Measurements from ENCODE around the gene BICD1.
A peak's percentile ranks its signal among the peaks of the same experiment; 100 is the strongest.

BICD1 gene

GRCh38 chr12:32397696-32398095, 291.0 kb downstream of the BICD1 start:
- Histone ChIP-seq H3K4me1 (ENCODE audit: insufficient read depth, low read length) (peaks cover 14% of the 10 kb centered on the region), H2AFZ (ENCODE audit: low read depth, low read length) (no peak overlapping the region), H3K27me3 (ENCODE audit: insufficient read depth, low read length, poor library complexity) (peaks cover 21% of the 10 kb centered on the region), H3K36me3 (ENCODE audit: insufficient read depth, low read length) (no peaks in the 10 kb centered on the region), H3K4me2 (ENCODE audit: insufficient read depth, low read length) (no peak overlapping the region), H3K79me2 (ENCODE audit: insufficient read depth, low read length) (no peaks in the 10 kb centered on the region), H3K4me3 (ENCODE audit: low read depth in 1 of 2, low read length in 2 of 2) (no peak overlapping the region), H3K9ac (ENCODE audit: low read depth, low read length) (no peak overlapping the region), H4K20me1 (ENCODE audit: insufficient read depth, low read length) (no peaks in the 10 kb centered on the region), H3K9me3 (ENCODE audit: insufficient read depth, low read length, severe bottlenecking) (no peaks in the 10 kb centered on the region), H3K27ac (ENCODE audit: low read length) (no peak overlapping the region)
- DNase-seq (no peak), ATAC-seq (ENCODE audit: insufficient read depth, low read depth) (no peak)
- TF ChIP-seq EZH2 (IDR thresholded peaks at IDR 0.05; ENCODE audit: borderline replicate concordance, low read depth, low read length, severe bottlenecking): no peak
- TF ChIP-seq CTCF (IDR thresholded peaks at IDR 0.05; ENCODE audit: borderline replicate concordance, extremely low read depth, low read length, poor library complexity, severe bottlenecking): no peak

GRCh38 chr12:32398181-32398580, 291.5 kb downstream of the BICD1 start:
- Histone ChIP-seq H3K4me2 (ENCODE audit: insufficient read depth, low read length) (no peak overlapping the region), H3K27ac (ENCODE audit: low read length) (no peak overlapping the region), H2AFZ (ENCODE audit: low read depth, low read length) (no peak overlapping the region), H4K20me1 (ENCODE audit: insufficient read depth, low read length) (no peaks in the 10 kb centered on the region), H3K9ac (ENCODE audit: low read depth, low read length) (no peak overlapping the region), H3K27me3 (ENCODE audit: insufficient read depth, low read length, poor library complexity) (peaks cover 21% of the 10 kb centered on the region), H3K4me1 (ENCODE audit: insufficient read depth, low read length) (peaks cover 14% of the 10 kb centered on the region), H3K79me2 (ENCODE audit: insufficient read depth, low read length) (no peaks in the 10 kb centered on the region), H3K36me3 (ENCODE audit: insufficient read depth, low read length) (no peaks in the 10 kb centered on the region), H3K9me3 (ENCODE audit: insufficient read depth, low read length, severe bottlenecking) (no peaks in the 10 kb centered on the region), H3K4me3 (ENCODE audit: low read depth in 1 of 2, low read length in 2 of 2) (no peak overlapping the region)
- TF ChIP-seq EZH2 (IDR thresholded peaks at IDR 0.05; ENCODE audit: borderline replicate concordance, low read depth, low read length, severe bottlenecking) (no peak), CTCF (IDR thresholded peaks at IDR 0.05; ENCODE audit: borderline replicate concordance, extremely low read depth, low read length, poor library complexity, severe bottlenecking) (no peak)
- DNase-seq (no peak), ATAC-seq (ENCODE audit: insufficient read depth, low read depth) (no peak)

GRCh38 chr12:32398816-32399369, 292.2 kb downstream of the BICD1 start:
- Histone ChIP-seq H3K9ac (ENCODE audit: low read depth, low read length) (peak overlapping the region; percentile 41; the same call in 1 of the 2 replicates), H3K4me3 (ENCODE audit: low read depth in 1 of 2, low read length in 2 of 2) (peak overlapping the region in 1 of 2 experiments; percentile 60; a peak in 2 of 4 replicates), H4K20me1 (ENCODE audit: insufficient read depth, low read length) (no peaks in the 10 kb centered on the region), H3K4me1 (ENCODE audit: insufficient read depth, low read length) (peaks cover 14% of the 10 kb centered on the region), H3K27me3 (ENCODE audit: insufficient read depth, low read length, poor library complexity) (peaks cover 21% of the 10 kb centered on the region), H3K4me2 (ENCODE audit: insufficient read depth, low read length) (peak overlapping the region; percentile 83), H3K27ac (ENCODE audit: low read length) (no peak overlapping the region), H3K79me2 (ENCODE audit: insufficient read depth, low read length) (no peaks in the 10 kb centered on the region), H3K9me3 (ENCODE audit: insufficient read depth, low read length, severe bottlenecking) (no peaks in the 10 kb centered on the region), H2AFZ (ENCODE audit: low read depth, low read length) (peak overlapping the region; percentile 50), H3K36me3 (ENCODE audit: insufficient read depth, low read length) (no peaks in the 10 kb centered on the region)
- ATAC-seq (ENCODE audit: insufficient read depth, low read depth) (no peak), DNase-seq (no peak)
- TF ChIP-seq EZH2 (IDR thresholded peaks at IDR 0.05; ENCODE audit: borderline replicate concordance, low read depth, low read length, severe bottlenecking): no peak
- TF ChIP-seq CTCF (IDR thresholded peaks at IDR 0.05; ENCODE audit: borderline replicate concordance, extremely low read depth, low read length, poor library complexity, severe bottlenecking): no peak

Measured in DND-41 (cell line).